GM18507 (cell line): ENCODE measurements around the gene GPBAR1.
"Not testable (repeated sequence)": the region's sequence is repeated elsewhere in the genome, so short reads cannot be mapped to it uniquely, and the experiment has no call there.

Experiments
- DNase-seq: peaks from one replicate; pipeline ENCODE4 v3.0.0; 2011; ENCODE audit warnings: low read depth; ENCODE audit not compliant: insufficient read length; ENCODE audit errors: extremely low spot score
- FAIRE-seq: peaks from 2 replicates; lab custom pipeline; 2011; peaks lifted over from hg19 to GRCh38; lab: Jason Lieb, UNC

The GPBAR1 gene

GRCh38 chr2:218264773-218265561 is 4.2 kb downstream of the GPBAR1 start:
- FAIRE-seq = no peak
- no peak for DNase-seq

- DNase-seq = no peak
- no peak for FAIRE-seq
Observed at GRCh38 chr2:218265626-218266025, 4.8 kb downstream of the GPBAR1 start.

- no peak for DNase-seq
- FAIRE-seq = no peak
Observed at GRCh38 chr2:218266316-218266979, 5.6 kb downstream of the GPBAR1 start.

GRCh38 chr2:218267259-218267658 is 6.4 kb downstream of the GPBAR1 start:
- DNase-seq (no peak), FAIRE-seq (no peak)

DNA sequence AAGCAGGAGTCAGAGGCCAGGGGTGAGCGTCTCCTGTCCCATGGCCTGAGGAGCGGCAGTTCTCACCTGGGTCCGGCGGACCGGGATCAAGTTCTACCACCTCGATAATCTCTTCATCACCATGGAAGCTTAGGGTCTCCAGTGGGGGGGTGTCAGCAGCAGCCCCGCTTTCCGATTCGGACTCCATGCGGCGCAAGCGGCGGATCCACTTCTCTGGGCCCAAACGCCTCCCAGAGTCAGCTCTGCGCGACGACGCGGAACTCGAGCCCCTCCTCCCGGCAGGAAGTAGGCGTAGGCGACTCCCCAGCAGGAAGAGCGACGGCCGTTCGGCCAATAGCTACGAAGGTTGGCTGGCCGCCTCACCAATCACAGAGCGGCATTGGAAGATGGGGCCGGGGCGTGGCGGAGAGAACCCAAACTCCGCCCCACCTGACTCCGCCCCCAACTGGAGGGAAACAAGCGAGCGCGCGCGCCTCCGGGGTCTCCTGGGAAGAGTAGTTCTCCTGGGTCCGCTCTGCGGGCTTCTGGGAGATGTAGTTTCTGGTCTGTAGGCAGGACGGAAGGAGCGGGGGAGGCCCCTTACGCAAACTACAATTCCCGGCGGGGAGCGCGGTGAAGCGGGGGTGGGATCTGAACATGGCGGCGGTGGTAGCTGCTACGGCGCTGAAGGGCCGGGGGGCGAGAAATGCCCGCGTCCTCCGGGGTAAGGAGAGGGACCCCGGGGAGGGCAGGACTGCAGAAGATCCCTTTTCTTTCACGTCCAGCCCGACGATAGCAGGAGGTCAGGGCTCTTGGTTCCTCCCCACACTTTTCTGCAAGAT is 9.3 kb downstream of the GPBAR1 start, which contains the start of the genes AAMP and PNKD:
Gene AAMP (minus strand): TSS at position 238 of the 821 bp plus-strand sequence. CDS start 51 bp downstream, at position 187.
Gene PNKD (plus strand): TSS at position 620 of the 821 bp plus-strand sequence. CDS start 17 bp downstream, at position 637.
- DNase-seq (peak; percentile 98), FAIRE-seq (peak; percentile 99)

- FAIRE-seq (no peak), DNase-seq (no peak)
Observed at GRCh38 chr2:218270721-218271486, 10.1 kb downstream of the GPBAR1 start.

DNA sequence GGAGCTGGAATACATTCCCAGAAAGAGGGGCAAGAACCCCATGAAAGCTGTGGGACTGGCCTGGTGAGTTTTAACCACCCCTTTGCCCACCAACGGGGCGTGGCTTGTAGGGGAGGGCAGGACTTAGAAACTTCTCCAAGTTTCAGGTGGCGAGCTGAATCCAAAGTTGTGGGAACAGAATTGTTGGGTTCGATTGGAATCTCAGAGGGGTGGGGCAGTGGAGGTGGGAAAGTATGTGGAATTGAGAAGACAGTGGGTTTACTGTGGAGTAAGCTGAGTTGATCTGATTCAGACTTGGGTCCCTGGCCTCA is 10.6 kb downstream of the GPBAR1 start:
- no peak for FAIRE-seq
- no peak for DNase-seq

- no peak for FAIRE-seq
- no peak for DNase-seq
Observed at GRCh38 chr2:218271865-218272530, 11.2 kb downstream of the GPBAR1 start.

- DNase-seq = no peak
- peak; percentile 86 for FAIRE-seq
Observed at GRCh38 chr2:218272531-218273212, 11.9 kb downstream of the GPBAR1 start.

DNA sequence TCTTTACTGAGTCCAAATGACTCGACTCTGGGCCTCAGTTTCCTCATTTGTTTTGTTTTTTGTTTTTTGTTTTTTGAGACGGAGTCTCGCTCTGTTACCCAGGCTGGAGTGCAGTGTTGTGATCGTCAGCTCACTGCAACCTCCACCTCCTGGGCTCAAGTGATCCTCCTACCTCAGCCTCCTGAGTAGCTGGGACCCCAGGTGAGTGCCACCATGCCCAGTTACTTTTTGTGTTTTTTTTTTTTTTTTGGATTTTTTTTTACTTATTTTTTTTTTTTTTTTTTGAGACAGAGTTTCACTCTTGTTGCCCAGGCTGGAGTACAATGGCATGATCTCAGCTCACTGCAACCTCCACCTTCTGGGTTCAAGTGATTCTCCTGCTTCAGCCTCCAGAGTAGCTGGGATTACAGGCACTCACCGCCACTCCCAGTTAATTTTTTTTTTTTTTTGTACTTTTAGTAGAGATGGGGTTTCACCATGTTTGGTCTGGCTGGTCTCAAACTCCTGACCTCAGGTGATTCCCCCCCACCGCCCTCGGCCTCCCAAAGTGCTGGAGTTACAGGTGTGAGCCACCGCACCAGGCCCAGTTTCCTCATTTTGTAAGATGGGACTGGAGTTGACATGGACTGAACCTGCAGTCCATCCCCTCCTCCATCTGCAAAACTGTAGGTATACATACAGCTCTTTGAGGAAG is 12.5 kb downstream of the GPBAR1 start:
- FAIRE-seq, DNase-seq: not testable (repeated sequence)

DNA sequence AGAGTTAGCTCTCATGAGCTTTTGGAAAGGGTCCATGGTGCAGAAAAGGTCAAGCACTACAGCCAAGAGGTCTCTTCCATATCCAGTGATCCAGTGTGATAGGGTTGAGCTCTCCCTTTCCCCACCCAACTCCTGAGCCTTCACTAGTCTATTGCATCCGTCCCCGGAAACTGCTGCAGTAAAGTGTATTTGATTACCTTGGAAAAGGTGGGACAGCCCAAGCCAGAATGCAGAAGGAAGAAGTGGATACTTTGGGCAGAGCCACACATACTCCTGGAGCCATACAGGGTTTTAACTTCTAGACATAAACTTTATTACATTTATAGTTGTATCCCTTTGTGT is 13.1 kb downstream of the GPBAR1 start:
- no peak for FAIRE-seq
- DNase-seq = no peak

DNA sequence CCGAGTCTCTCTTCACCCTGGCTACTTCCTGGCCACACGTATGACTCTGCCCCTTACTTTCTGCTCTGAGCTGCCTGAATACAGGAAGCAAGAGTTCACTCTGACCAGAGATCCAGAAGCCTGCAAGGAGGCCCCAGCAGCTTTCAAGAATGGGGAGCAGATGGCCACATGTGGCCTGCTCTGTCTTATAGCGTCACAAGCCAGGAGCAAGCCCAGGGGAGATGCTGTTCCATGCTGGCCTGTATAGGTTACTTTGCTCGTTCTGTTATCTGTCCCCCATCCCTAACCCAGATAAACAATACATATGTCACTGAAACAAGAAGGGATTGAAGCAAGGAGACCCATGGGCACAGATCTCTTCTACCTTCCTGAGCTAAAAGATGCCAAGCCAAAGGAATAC is 13.8 kb downstream of the GPBAR1 start:
- DNase-seq (no peak), FAIRE-seq (no peak)

DNA sequence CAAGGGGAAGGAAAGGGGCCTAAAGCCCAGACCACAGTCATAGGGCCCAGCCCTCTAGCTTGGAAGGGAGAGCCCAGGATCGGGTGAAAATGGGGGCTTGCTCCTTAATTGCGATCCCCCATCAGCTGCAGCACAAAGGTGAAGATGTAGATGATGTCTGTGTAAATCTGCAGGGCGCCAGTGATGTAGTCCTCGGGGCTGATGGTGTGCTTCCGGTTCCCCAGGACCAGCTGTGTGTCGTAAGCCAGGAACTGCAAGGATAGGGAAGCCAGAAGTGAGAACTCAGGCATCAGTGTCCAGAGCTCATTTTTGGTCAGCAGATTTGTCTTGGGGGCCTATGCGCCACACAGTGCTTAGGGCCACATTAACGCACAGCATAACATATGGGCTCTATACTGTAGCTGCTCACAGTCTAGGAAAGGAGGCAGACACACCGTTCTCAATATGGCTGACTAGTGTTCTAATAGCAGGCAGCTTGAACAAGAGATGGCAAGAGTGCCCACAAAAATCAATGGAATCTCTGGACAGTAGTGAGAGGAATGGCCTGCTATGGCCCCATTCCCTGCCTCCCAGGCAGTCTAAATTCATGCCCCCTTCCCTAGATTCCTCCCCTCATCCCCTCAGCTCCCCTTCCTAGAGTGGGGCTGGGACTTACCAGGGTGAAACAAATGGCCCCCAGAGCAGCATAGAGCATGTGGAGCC is 14.7 kb downstream of the GPBAR1 start:
- DNase-seq = no peak
- no peak for FAIRE-seq

DNA sequence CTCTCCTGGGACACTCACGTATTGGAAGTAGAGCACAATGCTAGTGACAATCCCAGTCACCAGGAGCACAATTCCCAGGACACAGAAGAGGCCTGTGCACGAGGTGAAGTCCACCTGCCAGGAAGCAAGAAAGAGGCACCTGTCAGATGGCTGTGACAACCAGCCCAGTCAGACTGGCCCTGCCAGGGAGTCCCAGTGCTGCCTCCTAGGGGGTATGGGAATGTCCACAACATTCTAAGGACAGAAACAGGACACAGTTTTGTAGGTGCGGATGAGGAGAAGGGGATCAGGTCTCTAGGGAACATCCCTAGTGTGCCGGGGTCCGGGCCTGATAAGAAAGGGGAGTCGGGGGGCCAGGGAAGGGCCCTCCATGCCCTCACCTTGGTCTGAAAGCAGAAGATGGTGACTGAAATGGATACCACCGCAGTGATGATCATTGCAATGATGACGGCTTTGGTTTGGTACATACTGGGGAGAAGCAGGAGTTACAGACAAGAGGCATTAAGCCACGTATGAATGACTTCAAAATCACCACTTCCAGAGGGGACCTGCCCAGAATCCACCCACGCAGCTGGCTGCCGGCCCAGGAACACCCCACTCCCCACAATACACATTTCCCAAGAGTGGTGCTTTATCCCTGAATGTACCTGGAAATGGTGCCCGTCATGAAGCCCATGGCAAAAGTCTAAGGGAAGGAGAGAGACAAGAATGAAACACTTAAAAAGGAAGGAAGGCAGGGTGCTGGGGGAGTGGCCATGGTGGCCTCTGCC is 16.4 kb downstream of the GPBAR1 start:
- FAIRE-seq (no peak), DNase-seq (no peak)

DNA sequence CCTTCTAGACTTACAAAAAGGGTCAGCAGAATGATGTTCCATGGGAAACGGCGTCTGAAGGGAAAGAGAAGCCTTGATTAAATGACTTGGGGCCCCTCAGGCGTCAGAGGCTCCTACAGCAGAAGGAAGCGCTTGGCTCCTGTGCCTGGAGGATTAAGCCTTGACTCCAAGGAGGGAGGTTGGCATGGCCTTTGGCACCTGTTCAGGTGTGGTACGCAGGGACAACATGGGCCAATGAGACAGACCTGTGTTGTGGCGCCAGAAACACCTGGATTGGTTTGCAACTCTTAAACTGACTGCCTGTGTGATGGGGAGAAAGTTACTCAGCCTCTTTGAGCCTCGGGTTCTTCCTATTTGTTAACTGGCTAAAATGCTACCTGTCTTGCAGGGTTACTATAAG is 17.1 kb downstream of the GPBAR1 start:
- DNase-seq (no peak), FAIRE-seq (no peak)

DNA sequence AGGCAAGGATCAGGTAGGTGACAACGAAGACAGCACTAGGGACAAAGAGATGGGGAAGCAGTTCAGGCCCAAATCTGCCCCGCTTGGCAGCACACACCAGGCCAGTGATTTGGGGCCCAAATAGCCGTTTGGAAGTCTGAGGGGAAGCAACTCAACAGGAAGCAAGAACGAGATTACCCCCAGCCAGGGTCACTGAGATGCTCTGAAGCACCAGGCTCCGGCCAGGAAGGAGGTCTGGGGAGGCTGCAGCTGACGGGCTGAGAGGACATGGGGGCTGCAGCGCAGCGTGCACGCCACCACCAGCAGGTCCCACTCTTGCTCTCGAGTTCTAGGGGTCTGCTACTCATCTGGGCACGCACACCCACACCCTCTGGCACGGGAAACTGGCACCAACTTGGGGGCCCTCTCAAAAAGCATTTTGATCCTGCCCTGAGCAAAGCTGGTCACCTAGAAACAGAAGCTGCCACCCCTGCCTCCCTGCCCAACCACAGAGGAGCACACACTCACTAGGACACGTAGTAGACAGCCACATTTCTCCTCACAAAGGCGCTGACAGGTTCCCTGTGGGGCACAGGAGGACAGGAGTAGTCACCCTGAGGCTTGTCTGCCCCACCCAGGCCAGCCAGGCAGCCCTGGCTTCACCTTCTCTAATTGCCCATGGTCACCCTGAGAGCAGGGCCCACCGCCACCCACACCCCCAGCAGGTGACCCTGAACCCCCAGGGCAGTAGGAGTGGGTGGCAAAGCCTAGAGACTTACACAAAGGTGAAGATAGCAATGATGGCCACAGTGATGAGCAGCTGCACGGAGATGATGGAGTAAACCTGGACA is 17.9 kb downstream of the GPBAR1 start:
- no peak for DNase-seq
- no peak for FAIRE-seq
